ENCODE data around the gene SLC25A45.

SLC25A45 gene

GRCh38 chr11:65389294-65389980, 7.0 kb upstream of the SLC25A45 start:
- no peaks in the 10 kb centered on the region for H3K9me3 ChIP-seq (ENCODE audit: control insufficient read depth in 5 of 5, low read length in 5 of 5)
- peak overlapping the region; percentile 74 for H3K27ac ChIP-seq (ENCODE audit: low read depth, low read length)
- H3K4me3 ChIP-seq (ENCODE audit: low read depth in 1 of 5, low read length in 5 of 5), result peak overlapping the region in 1 of 5 donors; percentile 40
- H3K36me3 ChIP-seq (ENCODE audit: control insufficient read depth in 5 of 5, insufficient read depth in 5 of 5, low read length in 5 of 5), result peaks cover 0 to 45% (median 23%) of the 10 kb centered on the region in 5 donors
- H3K27me3 ChIP-seq (ENCODE audit: control insufficient read depth in 5 of 5, insufficient read depth in 4 of 5, low read length in 5 of 5), result peaks cover 0 to 6% (median 0%) of the 10 kb centered on the region in 5 donors
- peak overlapping the region in 3 of 5 donors; percentile 12 to 53 (median 39) for H3K9ac ChIP-seq (ENCODE audit: low read length in 5 of 5)
- H3K4me1 ChIP-seq (ENCODE audit: control insufficient read depth in 5 of 5, insufficient read depth in 5 of 5, low read length in 5 of 5), result peaks cover 23 to 87% (median 78%) of the 10 kb centered on the region in 5 donors

GRCh38 chr11:65388731-65389130, 6.3 kb upstream of the SLC25A45 start:
- Histone ChIP-seq H3K27ac (ENCODE audit: low read depth, low read length) (peak overlapping the region; percentile 49), H3K4me3 (ENCODE audit: low read depth in 1 of 5, low read length in 5 of 5) (peak overlapping the region in 3 of 5 donors; percentile 6 to 42 (median 40)), H3K27me3 (ENCODE audit: control insufficient read depth in 5 of 5, insufficient read depth in 4 of 5, low read length in 5 of 5) (peaks cover 0 to 6% (median 0%) of the 10 kb centered on the region in 5 donors), H3K4me1 (ENCODE audit: control insufficient read depth in 5 of 5, insufficient read depth in 5 of 5, low read length in 5 of 5) (peaks cover 27 to 94% (median 85%) of the 10 kb centered on the region in 5 donors), H3K9me3 (ENCODE audit: control insufficient read depth in 5 of 5, low read length in 5 of 5) (no peaks in the 10 kb centered on the region), H3K36me3 (ENCODE audit: control insufficient read depth in 5 of 5, insufficient read depth in 5 of 5, low read length in 5 of 5) (peaks cover 0 to 38% (median 17%) of the 10 kb centered on the region in 5 donors), H3K9ac (ENCODE audit: low read length in 5 of 5) (peak overlapping the region in 3 of 5 donors; percentile 12 to 53 (median 41))

- Histone ChIP-seq H3K9me3 (ENCODE audit: control insufficient read depth in 5 of 5, low read length in 5 of 5) (no peaks in the 10 kb centered on the region), H3K9ac (ENCODE audit: low read length in 5 of 5) (peak within 1 kb of the TSS; percentile 86 to 99 (median 93)), H3K4me3 (ENCODE audit: low read depth in 1 of 5, low read length in 5 of 5) (peak within 1 kb of the TSS; percentile 67 to 96 (median 85)), H3K27ac (ENCODE audit: low read depth, low read length) (peak within 1 kb of the TSS; percentile 100), H3K27me3 (ENCODE audit: control insufficient read depth in 5 of 5, insufficient read depth in 4 of 5, low read length in 5 of 5) (peaks cover 0 to 6% (median 0%) of the 10 kb centered on the region in 5 donors), H3K4me1 (ENCODE audit: control insufficient read depth in 5 of 5, insufficient read depth in 5 of 5, low read length in 5 of 5) (peaks cover 35 to 96% (median 87%) of the 10 kb centered on the region in 5 donors), H3K36me3 (ENCODE audit: control insufficient read depth in 5 of 5, insufficient read depth in 5 of 5, low read length in 5 of 5) (peaks cover 0 to 22% (median 7%) of the 10 kb centered on the region in 5 donors)
These were observed 4.1 kb upstream of the SLC25A45 start, which contains the start of gene FRMD8 for GRCh38 chr11:65386307-65387140. FRMD8 (plus strand) TSS chr11:65386637; CDS start chr11:65387037, 400 bp downstream.

GRCh38 chr11:65384301-65384889, 1.9 kb upstream of the SLC25A45 start:
- Histone ChIP-seq H3K4me3 (ENCODE audit: low read depth in 1 of 5, low read length in 5 of 5) (peak overlapping the region in 3 of 5 donors; percentile 19 to 67 (median 32)), H3K4me1 (ENCODE audit: control insufficient read depth in 5 of 5, insufficient read depth in 5 of 5, low read length in 5 of 5) (peaks cover 29 to 83% (median 67%) of the 10 kb centered on the region in 5 donors), H3K27ac (ENCODE audit: low read depth, low read length) (peak overlapping the region; percentile 100), H3K36me3 (ENCODE audit: control insufficient read depth in 5 of 5, insufficient read depth in 5 of 5, low read length in 5 of 5) (peaks cover 0 to 16% (median 3%) of the 10 kb centered on the region in 5 donors), H3K9me3 (ENCODE audit: control insufficient read depth in 5 of 5, low read length in 5 of 5) (no peaks in the 10 kb centered on the region), H3K27me3 (ENCODE audit: control insufficient read depth in 5 of 5, insufficient read depth in 4 of 5, low read length in 5 of 5) (peaks cover 0 to 6% (median 0%) of the 10 kb centered on the region in 5 donors), H3K9ac (ENCODE audit: low read length in 5 of 5) (peak overlapping the region; percentile 57 to 99 (median 87))

- Histone ChIP-seq H3K4me1 (ENCODE audit: control insufficient read depth in 5 of 5, insufficient read depth in 5 of 5, low read length in 5 of 5) (peaks cover 27 to 77% (median 61%) of the 10 kb centered on the region in 5 donors), H3K9me3 (ENCODE audit: control insufficient read depth in 5 of 5, low read length in 5 of 5) (no peaks in the 10 kb centered on the region), H3K4me3 (ENCODE audit: low read depth in 1 of 5, low read length in 5 of 5) (peak overlapping the region in 2 of 5 donors; percentile 19 to 67), H3K27ac (ENCODE audit: low read depth, low read length) (peak overlapping the region; percentile 100), H3K27me3 (ENCODE audit: control insufficient read depth in 5 of 5, insufficient read depth in 4 of 5, low read length in 5 of 5) (peaks cover 0 to 6% (median 0%) of the 10 kb centered on the region in 5 donors), H3K36me3 (ENCODE audit: control insufficient read depth in 5 of 5, insufficient read depth in 5 of 5, low read length in 5 of 5) (peaks cover 0 to 13% (median 0%) of the 10 kb centered on the region in 5 donors), H3K9ac (ENCODE audit: low read length in 5 of 5) (peak overlapping the region; percentile 57 to 99 (median 87))
These were observed 1.3 kb upstream of the SLC25A45 start for GRCh38 chr11:65383778-65384177.

- peak overlapping the region; percentile 52 to 66 (median 65) for H3K4me3 ChIP-seq (ENCODE audit: low read depth in 1 of 5, low read length in 5 of 5)
- H3K4me1 ChIP-seq (ENCODE audit: control insufficient read depth in 5 of 5, insufficient read depth in 5 of 5, low read length in 5 of 5), result peaks cover 24 to 74% (median 54%) of the 10 kb centered on the region in 5 donors
- H3K9me3 ChIP-seq (ENCODE audit: control insufficient read depth in 5 of 5, low read length in 5 of 5), result no peaks in the 10 kb centered on the region
- H3K9ac ChIP-seq (ENCODE audit: low read length in 5 of 5), result peak overlapping the region; percentile 69 to 91 (median 86)
- H3K36me3 ChIP-seq (ENCODE audit: control insufficient read depth in 5 of 5, insufficient read depth in 5 of 5, low read length in 5 of 5), result peaks cover 0 to 6% (median 0%) of the 10 kb centered on the region in 5 donors
- peak overlapping the region; percentile 100 for H3K27ac ChIP-seq (ENCODE audit: low read depth, low read length)
- peaks cover 0 to 6% (median 0%) of the 10 kb centered on the region in 5 donors for H3K27me3 ChIP-seq (ENCODE audit: control insufficient read depth in 5 of 5, insufficient read depth in 4 of 5, low read length in 5 of 5)
These were observed 440 bp upstream of the SLC25A45 start for GRCh38 chr11:65382804-65383368.

- peak overlapping the region; percentile 61 to 66 (median 64) for H3K4me3 ChIP-seq (ENCODE audit: low read depth in 1 of 5, low read length in 5 of 5)
- peaks cover 0 to 6% (median 0%) of the 10 kb centered on the region in 5 donors for H3K27me3 ChIP-seq (ENCODE audit: control insufficient read depth in 5 of 5, insufficient read depth in 4 of 5, low read length in 5 of 5)
- peak overlapping the region; percentile 100 for H3K27ac ChIP-seq (ENCODE audit: low read depth, low read length)
- H3K4me1 ChIP-seq (ENCODE audit: control insufficient read depth in 5 of 5, insufficient read depth in 5 of 5, low read length in 5 of 5), result peaks cover 24 to 62% (median 44%) of the 10 kb centered on the region in 5 donors
- peak overlapping the region; percentile 75 to 90 (median 83) for H3K9ac ChIP-seq (ENCODE audit: low read length in 5 of 5)
- H3K9me3 ChIP-seq (ENCODE audit: control insufficient read depth in 5 of 5, low read length in 5 of 5), result no peaks in the 10 kb centered on the region
- H3K36me3 ChIP-seq (ENCODE audit: control insufficient read depth in 5 of 5, insufficient read depth in 5 of 5, low read length in 5 of 5), result peaks cover 0 to 6% (median 0%) of the 10 kb centered on the region in 5 donors
These were observed 772 bp downstream of the SLC25A45 start for GRCh38 chr11:65381716-65382032.

- H3K9me3 ChIP-seq (ENCODE audit: control insufficient read depth in 5 of 5, low read length in 5 of 5), result no peaks in the 10 kb centered on the region
- no peak overlapping the region for H3K4me3 ChIP-seq (ENCODE audit: low read depth in 1 of 5, low read length in 5 of 5)
- peaks cover 0 to 6% (median 0%) of the 10 kb centered on the region in 5 donors for H3K27me3 ChIP-seq (ENCODE audit: control insufficient read depth in 5 of 5, insufficient read depth in 4 of 5, low read length in 5 of 5)
- H3K4me1 ChIP-seq (ENCODE audit: control insufficient read depth in 5 of 5, insufficient read depth in 5 of 5, low read length in 5 of 5), result peaks cover 23 to 53% (median 40%) of the 10 kb centered on the region in 5 donors
- H3K27ac ChIP-seq (ENCODE audit: low read depth, low read length), result no peak overlapping the region
- peak overlapping the region in 1 of 5 donors; percentile 47 for H3K9ac ChIP-seq (ENCODE audit: low read length in 5 of 5)
- H3K36me3 ChIP-seq (ENCODE audit: control insufficient read depth in 5 of 5, insufficient read depth in 5 of 5, low read length in 5 of 5), result peaks cover 0 to 6% (median 0%) of the 10 kb centered on the region in 5 donors
These were observed 1.9 kb downstream of the SLC25A45 start for GRCh38 chr11:65380460-65381119.

Measured in subcutaneous abdominal adipose tissue (tissue), 5 donors.